ENCODE data around the gene SH2B2.

The SH2B2 gene

DNA sequence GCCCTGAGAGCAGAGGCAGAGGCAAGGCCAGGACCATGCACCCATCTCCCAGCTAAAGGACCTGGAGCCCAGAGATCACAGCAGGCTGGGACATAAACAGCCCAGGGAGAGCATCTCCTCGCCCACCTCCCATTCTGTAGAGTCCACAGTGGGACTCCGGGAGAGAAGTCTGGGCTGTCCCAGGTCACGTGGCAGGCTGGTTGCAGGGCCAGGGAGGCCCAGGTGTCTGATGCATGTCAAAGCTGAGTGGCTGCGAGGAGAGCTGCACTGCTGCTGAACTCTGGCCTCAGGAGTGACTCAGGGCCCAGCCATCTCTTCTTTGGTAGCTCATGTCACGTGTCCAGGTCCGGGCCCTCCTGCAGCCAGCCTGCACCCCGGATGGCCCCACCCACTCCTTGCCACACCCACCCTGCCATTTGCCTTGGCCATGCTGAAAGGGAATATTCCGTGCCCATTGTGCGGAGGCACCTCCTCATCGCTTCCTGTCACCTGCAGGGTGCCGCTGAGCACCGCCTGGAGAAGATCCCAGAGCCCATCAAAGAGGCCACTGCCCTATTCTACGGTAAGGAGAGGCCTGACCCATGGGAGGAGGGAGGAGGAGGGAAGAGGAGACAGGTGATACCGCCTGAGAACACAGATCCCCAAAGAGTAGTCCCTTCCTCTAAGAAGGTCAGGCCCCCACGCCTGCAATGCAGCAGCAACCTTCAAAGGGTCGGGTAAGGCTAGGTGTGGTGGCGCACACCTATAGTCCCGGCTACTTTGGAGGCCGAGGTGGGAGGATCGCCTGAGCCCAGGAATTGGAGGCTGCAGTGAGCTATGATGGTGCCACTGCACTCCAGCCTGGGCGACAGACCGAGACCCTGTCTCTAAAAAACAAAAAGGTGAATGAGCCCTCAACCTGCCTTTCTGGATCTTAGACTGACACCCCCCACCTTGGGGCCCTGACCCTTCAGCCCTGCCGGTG, 12.6 kb upstream of the SH2B2 start:
- TF ChIP-seq GATA2 (IDR thresholded peaks at IDR 0.05; ENCODE audit: low read depth, low read length) (no peak), GATA3 (IDR thresholded peaks at IDR 0.05; ENCODE audit: low read depth, low read length) (no peak)

GRCh38 chr7:102275123-102275703, 11.5 kb upstream of the SH2B2 start:
- TF ChIP-seq GATA3 (IDR thresholded peaks at IDR 0.05; ENCODE audit: low read depth, low read length): no peak
- no peak for TF ChIP-seq GATA2 (IDR thresholded peaks at IDR 0.05; ENCODE audit: low read depth, low read length)

- TF ChIP-seq GATA3 (IDR thresholded peaks at IDR 0.05; ENCODE audit: low read depth, low read length) (no peak), GATA2 (IDR thresholded peaks at IDR 0.05; ENCODE audit: low read depth, low read length) (no peak)
These were observed 8.8 kb upstream of the SH2B2 start for GRCh38 chr7:102277901-102278300.

GRCh38 chr7:102279537-102280400, 6.9 kb upstream of the SH2B2 start:
- TF ChIP-seq GATA3 (IDR thresholded peaks at IDR 0.05; ENCODE audit: low read depth, low read length) (no peak), GATA2 (IDR thresholded peaks at IDR 0.05; ENCODE audit: low read depth, low read length) (no peak)

DNA sequence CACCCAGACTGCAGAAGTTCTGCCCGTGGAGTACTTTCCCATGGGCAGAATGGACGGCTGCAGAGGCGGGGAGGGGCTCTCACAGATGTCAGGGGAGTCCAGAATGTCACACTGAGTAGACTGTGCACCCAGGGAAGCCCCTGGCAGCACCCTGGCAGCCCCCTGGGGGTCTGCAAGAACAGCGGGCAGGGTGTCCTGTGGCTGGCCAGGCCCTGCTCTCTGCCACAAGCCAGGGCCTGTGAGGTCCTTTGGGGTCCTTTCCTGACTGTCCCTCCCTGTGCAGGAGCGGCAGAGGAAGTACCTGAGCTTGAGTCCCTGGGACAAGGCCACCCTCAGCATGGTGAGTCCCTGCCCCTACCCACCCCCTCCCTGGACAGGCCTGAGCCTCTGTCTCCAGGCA, 6.1 kb upstream of the SH2B2 start:
- TF ChIP-seq GATA2 (IDR thresholded peaks at IDR 0.05; ENCODE audit: low read depth, low read length) (no peak), GATA3 (IDR thresholded peaks at IDR 0.05; ENCODE audit: low read depth, low read length) (no peak)

DNA sequence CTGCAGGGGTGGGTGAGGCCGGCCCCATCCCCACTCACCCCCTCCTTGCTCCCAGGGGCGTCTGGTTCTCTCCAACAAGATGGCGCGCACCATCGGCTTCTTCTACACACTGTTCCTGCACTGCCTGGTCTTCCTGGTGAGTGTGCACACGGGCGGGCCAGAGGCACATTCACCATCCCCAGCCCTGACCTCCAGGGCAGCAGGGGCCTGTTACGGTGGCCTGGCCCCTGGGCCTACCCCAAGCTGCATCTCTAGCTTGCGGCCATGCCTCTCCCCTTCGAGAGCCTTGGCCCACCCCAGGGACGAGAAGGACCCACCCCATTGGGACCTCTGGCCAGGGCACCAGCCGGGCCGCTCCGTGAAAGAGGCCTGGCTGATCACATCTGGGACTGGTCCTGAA, 4.9 kb upstream of the SH2B2 start:
- no peak for TF ChIP-seq GATA3 (IDR thresholded peaks at IDR 0.05; ENCODE audit: low read depth, low read length)
- TF ChIP-seq GATA2 (IDR thresholded peaks at IDR 0.05; ENCODE audit: low read depth, low read length): no peak

DNA sequence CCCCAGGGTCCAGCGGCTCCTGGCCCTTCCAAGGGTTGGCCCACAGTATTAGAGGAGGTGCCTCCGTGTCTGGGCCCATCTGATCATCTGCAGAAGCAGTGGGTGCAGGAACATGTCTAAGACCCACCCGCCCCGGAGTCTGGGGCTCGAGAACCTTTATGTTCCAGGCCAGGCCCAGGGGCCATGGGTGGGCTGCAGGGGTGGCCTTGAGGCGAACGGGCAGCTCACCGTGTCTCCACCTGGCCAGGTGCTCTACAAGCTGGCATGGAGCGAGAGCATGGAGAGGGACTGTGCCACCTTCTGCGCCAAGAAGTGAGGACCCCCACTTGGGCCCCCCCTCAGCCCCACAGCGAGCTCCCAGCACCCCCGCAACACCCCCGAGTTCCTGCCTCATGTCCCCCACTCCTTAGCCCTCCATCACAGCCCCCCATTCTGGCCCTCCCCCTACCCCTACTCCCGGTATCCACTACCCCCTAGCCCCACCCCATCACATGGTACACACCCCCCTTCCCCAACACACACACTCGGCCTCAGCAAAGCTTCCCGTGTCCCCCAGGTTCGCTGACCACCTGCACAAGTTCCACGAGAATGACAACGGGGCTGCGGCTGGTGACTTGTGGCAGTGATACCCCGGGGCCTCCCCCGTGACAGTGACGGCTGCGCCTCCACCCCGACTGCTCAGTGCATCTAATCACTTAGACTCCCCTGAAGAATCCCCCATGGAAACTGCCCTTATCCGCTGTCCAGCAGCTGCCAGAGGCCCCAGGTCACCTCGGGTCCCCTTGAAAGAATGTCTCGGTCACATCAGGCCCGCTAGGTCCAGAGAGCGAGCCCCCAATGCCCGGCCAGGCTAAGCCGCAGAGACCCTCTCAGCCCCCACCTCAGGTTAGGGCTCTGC, 4.0 kb upstream of the SH2B2 start:
- TF ChIP-seq GATA3 (IDR thresholded peaks at IDR 0.05; ENCODE audit: low read depth, low read length): no peak
- no peak for TF ChIP-seq GATA2 (IDR thresholded peaks at IDR 0.05; ENCODE audit: low read depth, low read length)

GRCh38 chr7:102283477-102284189, 3.0 kb upstream of the SH2B2 start:
- TF ChIP-seq GATA2 (IDR thresholded peaks at IDR 0.05; ENCODE audit: low read depth, low read length) (no peak), GATA3 (IDR thresholded peaks at IDR 0.05; ENCODE audit: low read depth, low read length) (no peak)

DNA sequence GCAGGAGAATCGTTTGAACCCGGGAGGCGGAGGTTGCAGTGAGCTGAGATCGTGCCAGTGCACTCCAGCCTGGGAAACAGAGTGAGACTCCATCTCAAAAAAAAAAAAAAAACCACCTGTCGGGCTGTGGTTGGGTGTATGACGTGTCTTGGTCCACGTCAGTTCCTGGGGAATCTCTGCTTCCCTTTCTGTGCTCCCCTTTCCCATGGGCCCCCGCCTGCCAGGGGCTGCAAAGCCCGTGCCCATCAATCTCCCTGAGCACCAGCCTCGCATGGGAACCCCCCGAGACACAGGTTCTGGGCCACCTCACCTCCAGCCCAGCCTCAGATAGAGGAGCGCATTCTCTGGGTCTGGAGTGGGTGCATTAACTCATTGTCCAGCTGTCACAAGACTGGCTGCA, 2.3 kb upstream of the SH2B2 start:
- no peak for TF ChIP-seq GATA2 (IDR thresholded peaks at IDR 0.05; ENCODE audit: low read depth, low read length)
- TF ChIP-seq GATA3 (IDR thresholded peaks at IDR 0.05; ENCODE audit: low read depth, low read length): no peak

- TF ChIP-seq GATA2 (IDR thresholded peaks at IDR 0.05; ENCODE audit: low read depth, low read length): no peak
- no peak for TF ChIP-seq GATA3 (IDR thresholded peaks at IDR 0.05; ENCODE audit: low read depth, low read length)
These were observed 1.7 kb upstream of the SH2B2 start for GRCh38 chr7:102284891-102285539.

DNA sequence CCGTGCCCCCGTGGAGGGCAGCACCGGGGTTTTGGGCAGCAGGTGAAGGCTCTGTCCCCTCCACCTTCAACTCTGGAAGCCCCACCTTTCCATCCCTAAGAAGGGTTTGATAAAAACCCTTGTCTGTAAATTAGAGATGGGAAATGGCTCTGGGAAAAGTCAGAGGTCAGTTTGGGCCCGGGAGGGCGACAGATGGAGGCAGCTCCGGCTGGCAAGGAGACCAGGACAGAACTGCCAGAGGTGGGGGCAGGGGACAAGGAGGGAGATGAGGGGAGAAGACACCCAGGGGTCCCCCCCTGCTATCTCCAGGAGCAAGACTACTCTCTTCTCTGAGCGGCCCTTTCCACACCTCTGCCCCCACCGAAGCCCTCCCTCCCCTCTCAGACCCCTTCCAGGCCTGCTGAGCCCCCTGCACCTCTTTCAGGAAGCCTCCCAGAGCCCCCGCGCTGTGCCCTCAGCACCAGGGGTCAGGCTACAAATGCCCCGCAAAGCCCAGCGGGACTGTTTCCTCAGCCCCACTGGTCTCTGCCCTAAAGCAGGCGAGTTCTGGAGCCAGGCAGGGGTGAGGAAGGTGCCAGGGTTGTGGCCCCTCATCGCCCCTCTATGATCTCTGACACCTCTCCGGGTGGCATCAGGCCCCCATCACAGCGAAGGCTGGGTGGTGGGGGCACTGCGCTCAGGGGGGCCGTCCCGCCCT, 980 bp upstream of the SH2B2 start:
- TF ChIP-seq GATA3 (IDR thresholded peaks at IDR 0.05; ENCODE audit: low read depth, low read length) (no peak), GATA2 (IDR thresholded peaks at IDR 0.05; ENCODE audit: low read depth, low read length) (no peak)
